T-helper 1 cell treated with Interleukin-12 subunit alpha and Interleukin-12 subunit beta and Interleukin-4 antibody, amounts not matched to agents 30 μg/mL and 1 μg/mL, for 36 hours (primary cell): Measurements from ENCODE around the gene CYP2A7.
"Not testable (repeated sequence)": the region's sequence is repeated elsewhere in the genome, so short reads cannot be mapped to it uniquely, and the experiment has no call there.

Experiments
- H3K27ac Mint-ChIP-seq: one replicate; pipeline ENCODE4 v1.8.0; 2021; ENCODE audit warnings: mild to moderate bottlenecking, mixed read lengths
- H3K27me3 Mint-ChIP-seq: one replicate; pipeline ENCODE4 v1.8.0; 2021; ENCODE audit warnings: low read depth, mixed read lengths
- H3K36me3 Mint-ChIP-seq: one replicate; pipeline ENCODE4 v1.8.0; 2021; ENCODE audit warnings: low read depth, mixed read lengths
- H3K4me1 Mint-ChIP-seq: one replicate; pipeline ENCODE4 v1.8.0; 2021; ENCODE audit warnings: low read depth, mixed read lengths
- H3K4me3 Mint-ChIP-seq: one replicate; pipeline ENCODE4 v1.8.0; 2021; ENCODE audit warnings: mild to moderate bottlenecking, moderate library complexity, mixed read lengths
- H3K9me3 Mint-ChIP-seq: one replicate; pipeline ENCODE4 v1.8.0; 2021; ENCODE audit warnings: mixed read lengths

CYP2A7 gene

DNA sequence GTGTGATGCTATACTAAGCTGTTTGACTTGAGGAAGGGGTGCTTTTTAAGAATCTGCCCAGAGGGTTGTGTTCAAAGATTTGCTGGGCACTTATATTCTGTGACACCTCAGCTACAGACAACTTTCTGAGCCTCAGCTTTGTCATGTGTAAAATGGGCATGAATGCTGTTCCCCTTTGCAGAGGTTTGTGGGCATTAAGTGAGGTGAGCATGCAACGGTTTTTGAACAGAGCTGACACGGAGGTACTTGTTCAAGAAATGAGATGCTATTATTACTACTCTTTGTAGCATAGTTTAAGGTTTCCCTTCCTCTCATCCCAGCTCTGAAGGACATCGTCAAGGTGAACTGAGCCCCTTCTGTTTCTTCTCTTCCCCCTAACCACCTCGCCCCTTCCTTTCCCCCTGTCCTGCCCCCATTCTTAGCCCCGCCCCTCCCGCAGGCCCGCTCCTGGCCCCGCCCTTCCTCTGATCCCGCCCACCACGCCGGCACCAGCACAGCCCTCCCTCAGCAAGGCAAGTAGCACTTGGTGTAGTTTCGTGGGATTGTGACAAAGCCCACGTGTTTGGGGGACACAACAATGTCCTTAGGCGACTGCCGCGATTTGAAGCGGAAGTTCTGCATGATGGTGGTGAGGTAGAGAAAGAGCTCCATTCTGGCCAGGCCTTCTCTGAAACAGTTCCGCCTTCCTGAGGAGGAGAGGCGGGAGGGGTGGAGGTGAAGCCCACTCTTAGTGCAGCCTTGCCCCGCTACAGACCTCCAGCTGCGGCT lies 26.1 kb upstream of the CYP2A7 start:
- H3K36me3 Mint-ChIP-seq: no peaks in the 10 kb centered on the region
- H3K27me3 Mint-ChIP-seq: peaks cover 15% of the 10 kb centered on the region
- no peaks in the 10 kb centered on the region for H3K4me1 Mint-ChIP-seq
- peak overlapping the region; percentile 4 for H3K4me3 Mint-ChIP-seq
- H3K9me3 Mint-ChIP-seq: no peaks in the 10 kb centered on the region
- no peak overlapping the region for H3K27ac Mint-ChIP-seq

DNA sequence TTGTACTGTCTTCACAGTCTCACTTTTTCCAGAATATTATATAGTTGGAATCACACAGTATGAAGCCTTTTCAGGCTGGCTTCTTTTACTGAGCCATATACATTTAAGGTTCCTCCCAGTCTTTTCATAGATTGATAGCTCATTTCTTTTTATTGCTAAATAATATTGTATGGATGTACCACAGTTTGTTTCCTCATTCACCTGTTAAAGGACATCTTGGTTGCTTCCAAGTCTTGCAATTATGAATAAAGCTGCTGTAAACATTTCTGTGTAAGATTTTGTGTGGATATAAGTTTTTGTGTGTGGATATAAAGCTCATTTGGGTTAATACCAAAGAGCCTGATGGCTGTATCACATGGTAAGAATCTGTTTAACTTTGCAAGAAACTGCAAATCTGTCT lies 24.5 kb upstream of the CYP2A7 start:
- peaks cover 15% of the 10 kb centered on the region for H3K27me3 Mint-ChIP-seq
- H3K4me1 Mint-ChIP-seq: no peaks in the 10 kb centered on the region
- no peak overlapping the region for H3K4me3 Mint-ChIP-seq
- H3K9me3 Mint-ChIP-seq: no peaks in the 10 kb centered on the region
- H3K36me3 Mint-ChIP-seq: no peaks in the 10 kb centered on the region
- no peak overlapping the region for H3K27ac Mint-ChIP-seq

DNA sequence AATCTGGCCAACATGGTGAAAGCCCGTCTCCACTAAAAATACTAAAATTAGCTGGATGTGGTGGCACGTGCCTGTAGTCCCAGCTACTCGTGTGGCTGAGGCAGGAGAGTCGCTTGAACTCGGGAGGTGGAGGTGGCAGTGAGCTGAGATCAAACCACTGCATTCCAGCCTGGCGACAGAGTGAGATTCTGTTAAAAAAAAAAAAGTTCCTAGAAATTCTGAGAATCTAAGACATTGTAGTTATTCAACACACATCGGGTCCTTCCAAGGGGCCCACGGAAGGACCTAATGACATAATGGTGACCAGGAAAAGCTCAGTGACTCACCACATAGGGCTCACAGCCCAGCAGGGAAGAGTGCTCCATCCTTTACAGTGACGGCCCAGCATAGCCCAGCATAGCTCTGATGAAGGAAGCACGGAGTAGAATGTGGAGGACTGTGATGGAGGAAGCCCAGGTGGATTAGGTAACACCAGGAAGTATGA lies 22.7 kb upstream of the CYP2A7 start:
- H3K27ac Mint-ChIP-seq, H3K9me3 Mint-ChIP-seq, H3K36me3 Mint-ChIP-seq, H3K4me3 Mint-ChIP-seq, H3K4me1 Mint-ChIP-seq: not testable (repeated sequence)
- H3K27me3 Mint-ChIP-seq: peaks cover 10% of the 10 kb centered on the region

DNA sequence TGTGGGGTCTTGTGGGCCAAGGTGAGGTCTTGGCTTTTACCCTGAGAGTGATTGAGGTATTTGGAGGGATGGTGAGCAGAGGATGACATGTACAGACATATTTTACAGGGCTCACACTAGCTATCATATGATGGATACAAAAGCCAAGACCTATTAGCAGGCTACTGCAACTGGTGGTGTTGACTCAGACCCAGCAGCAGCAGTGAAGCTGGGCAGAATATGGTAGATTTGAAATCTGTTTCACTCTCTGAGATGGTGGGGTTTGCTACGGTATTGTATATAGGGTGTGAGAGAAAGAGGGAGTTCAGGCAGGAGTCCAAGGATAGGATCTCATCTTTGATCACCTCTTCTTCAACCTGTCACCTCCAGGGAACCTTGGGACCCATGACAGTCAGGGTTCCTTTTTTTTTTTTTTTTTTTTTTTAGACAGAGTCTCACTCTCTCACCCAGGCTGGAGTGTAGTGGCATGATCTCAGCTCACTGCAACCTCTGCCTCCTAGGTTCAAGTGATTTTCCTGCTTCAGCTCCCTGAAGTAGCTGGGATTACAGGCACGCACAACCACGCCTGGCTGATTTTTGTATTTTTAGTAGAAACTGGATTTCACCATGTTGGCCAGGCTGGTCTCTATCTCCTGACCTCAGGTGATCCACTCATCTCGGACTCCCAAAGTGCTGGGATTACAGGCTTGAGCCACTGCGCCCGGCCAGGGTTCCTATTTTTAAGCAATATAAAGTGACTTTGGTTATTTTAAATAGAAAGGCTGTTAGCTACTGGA lies 20.1 kb upstream of the CYP2A7 start:
- H3K4me3 Mint-ChIP-seq, H3K36me3 Mint-ChIP-seq, H3K27me3 Mint-ChIP-seq, H3K4me1 Mint-ChIP-seq, H3K27ac Mint-ChIP-seq, H3K9me3 Mint-ChIP-seq: not testable (repeated sequence)

DNA sequence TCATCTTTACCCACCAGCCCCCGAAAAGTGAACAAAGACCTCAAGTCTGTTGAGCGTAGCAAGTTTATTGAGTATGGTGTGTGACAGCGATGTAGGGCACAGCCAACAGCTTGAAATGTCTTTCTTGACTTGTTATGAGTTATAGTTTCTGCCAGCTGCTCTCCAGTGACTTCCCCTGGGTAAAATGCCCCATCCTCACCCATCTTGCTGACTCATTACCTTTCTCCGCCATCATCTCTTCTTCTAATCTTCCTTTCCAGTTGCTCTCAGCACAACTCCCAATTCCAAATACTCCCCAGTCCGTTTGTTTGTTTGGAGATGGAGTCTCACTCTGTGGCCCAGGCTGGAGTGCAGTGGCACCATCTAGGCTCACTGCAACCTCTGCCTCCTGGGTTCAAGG lies 18.5 kb upstream of the CYP2A7 start:
- H3K4me1 Mint-ChIP-seq, H3K4me3 Mint-ChIP-seq, H3K9me3 Mint-ChIP-seq, H3K27me3 Mint-ChIP-seq, H3K27ac Mint-ChIP-seq, H3K36me3 Mint-ChIP-seq: not testable (repeated sequence)

DNA sequence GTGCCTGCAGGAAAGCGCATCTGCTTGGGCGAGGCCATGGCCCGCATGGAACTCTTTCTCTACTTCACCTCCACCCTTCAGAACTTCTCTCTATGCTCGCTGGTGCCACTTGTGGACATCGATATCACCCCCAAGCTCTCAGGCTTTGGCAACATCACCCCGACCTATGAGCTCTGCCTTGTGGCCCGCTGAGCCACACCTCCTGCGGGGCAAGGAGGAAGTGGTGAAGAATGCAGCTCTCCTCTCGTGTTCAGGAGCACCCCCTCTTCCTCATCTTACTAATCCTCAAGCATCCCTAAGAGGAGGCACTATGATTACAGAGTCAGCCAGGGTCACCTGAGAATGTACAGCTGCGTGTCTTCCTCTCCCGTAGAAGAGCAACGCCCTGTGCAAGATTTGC lies 17.9 kb upstream of the CYP2A7 start:
- H3K9me3 Mint-ChIP-seq, H3K27ac Mint-ChIP-seq, H3K4me1 Mint-ChIP-seq, H3K36me3 Mint-ChIP-seq, H3K4me3 Mint-ChIP-seq, H3K27me3 Mint-ChIP-seq: not testable (repeated sequence)

DNA sequence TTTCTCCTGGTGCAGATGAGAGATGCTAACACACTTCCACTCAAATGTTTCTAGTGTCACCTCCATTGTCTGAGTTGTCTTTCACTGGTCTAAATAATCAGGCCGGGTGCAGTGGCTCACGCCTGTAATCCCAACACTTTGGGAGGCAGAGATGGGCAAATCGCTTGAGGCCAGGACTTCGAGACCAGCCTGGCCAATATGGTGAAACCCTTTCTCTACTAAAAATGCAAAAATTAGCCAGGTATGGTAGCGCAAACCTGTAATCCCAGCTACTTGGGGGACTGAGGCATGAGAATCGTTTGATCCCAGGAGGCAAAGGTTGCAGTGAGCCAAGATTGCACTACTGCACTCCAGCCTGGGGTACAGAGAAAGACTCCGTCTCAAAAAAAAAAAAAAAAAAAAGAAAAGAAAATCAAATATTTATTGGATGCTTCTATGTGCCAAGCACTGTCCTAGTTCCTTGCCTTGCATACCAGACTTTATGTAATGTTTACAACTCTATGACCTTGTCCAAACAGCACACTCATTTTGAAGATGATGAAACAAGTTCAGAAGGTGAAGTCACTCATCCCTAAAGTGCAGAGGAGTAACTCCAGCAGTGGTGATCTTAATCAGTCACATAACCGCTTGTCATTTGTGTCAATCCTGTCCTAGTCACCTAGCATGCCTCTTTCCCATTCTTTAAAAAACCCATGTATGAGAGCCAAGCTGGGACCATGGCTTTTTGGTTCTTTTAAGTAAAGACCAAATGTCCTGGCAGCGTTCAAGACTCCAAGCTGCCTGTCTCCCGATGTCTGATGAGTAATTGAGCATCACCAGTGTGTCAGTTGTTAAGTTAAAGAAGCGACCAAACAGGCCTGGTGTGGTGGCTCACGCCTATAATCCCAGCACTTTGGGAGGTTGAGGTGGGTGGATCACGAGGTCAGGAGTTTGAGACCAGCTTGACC lies 15.1 kb upstream of the CYP2A7 start:
- not testable (repeated sequence) for H3K27me3 Mint-ChIP-seq, H3K9me3 Mint-ChIP-seq, H3K4me1 Mint-ChIP-seq, H3K36me3 Mint-ChIP-seq, H3K4me3 Mint-ChIP-seq, H3K27ac Mint-ChIP-seq

DNA sequence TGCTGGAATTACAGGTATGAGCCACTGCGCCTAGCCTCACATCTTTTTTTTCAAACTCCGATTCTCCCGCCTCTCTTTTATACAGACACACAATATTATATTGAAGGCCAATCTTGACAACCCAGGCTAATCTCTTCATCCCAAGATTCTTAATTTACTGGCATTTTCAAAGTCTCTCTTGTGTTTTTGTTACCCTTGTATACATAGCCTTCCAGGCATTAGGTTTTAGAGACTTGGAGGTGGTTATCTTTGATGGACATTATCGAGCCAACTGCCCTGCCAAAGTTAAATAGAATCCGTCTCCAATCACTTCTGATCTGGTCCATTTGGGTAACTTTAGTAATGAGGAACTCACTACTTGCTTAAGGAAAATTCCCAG lies 14.4 kb upstream of the CYP2A7 start:
- Mint-ChIP-seq H3K27ac (no peak overlapping the region), H3K27me3 (peaks cover 14% of the 10 kb centered on the region), H3K9me3 (no peaks in the 10 kb centered on the region), H3K4me1 (peaks cover 8% of the 10 kb centered on the region), H3K36me3 (no peaks in the 10 kb centered on the region), H3K4me3 (no peak overlapping the region)

DNA sequence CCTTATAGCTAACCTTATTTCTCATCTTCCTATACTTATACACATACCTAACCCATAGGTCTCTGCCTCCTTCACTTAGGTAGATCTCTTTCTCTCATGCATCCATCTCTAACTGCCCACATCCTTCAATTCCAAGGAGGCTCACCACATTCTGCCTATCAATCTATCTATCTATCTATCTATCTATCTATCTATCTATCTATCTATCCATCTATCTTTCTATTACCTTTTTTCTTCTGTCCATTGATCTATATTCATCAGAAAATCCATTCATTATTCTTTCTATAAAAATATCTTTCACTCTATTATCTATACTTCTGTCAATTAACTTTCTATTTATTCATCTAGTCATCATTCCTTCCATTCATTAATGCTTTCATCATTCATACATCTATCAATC lies 11.1 kb upstream of the CYP2A7 start:
- H3K4me1 Mint-ChIP-seq: no peaks in the 10 kb centered on the region
- H3K9me3 Mint-ChIP-seq: no peaks in the 10 kb centered on the region
- no peak overlapping the region for H3K4me3 Mint-ChIP-seq
- peaks cover 39% of the 10 kb centered on the region for H3K27me3 Mint-ChIP-seq
- no peaks in the 10 kb centered on the region for H3K36me3 Mint-ChIP-seq
- H3K27ac Mint-ChIP-seq: no peak overlapping the region

DNA sequence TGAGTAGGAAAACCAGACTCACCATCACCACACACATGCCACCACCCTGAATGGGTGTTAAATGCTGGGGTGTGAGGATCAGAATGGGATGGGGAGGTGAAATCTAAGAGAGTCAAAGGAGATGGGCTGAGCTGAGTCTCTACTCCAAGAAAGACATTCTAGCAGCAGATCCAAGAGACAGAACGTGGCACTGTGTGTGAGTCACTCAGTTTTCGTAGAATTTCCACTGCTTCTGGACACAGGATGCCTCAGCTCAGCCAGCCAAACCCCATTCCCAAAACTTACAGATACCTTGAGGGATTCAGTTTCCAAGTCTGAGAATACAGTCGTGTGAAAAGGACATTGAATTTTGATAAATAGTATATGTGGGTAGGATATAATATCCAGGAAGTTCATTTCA lies 7.3 kb upstream of the CYP2A7 start:
- Mint-ChIP-seq H3K27me3 (peaks cover 44% of the 10 kb centered on the region), H3K4me1 (no peaks in the 10 kb centered on the region), H3K9me3 (no peaks in the 10 kb centered on the region), H3K4me3 (no peak overlapping the region), H3K36me3 (peaks cover 3% of the 10 kb centered on the region), H3K27ac (no peak overlapping the region)

DNA sequence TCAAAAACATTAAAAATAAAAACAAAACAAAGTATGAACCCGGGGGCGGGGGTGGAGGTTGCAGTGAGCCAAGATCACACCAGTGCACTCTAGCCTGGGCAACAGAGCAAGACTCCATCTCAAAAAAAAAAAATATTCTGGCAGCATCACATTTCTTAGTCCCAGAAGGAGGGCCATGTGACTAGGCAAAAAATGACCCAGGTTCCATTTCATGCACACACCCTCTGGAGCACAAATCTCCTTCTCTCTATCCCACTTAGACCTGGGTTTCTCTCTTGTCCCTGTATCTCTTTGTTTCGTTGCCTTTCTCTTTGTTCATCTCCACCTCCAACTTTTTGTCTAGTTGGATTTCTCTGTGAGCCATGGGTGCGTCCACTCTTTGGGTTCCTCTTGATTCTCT lies 6.2 kb upstream of the CYP2A7 start:
- peaks cover 3% of the 10 kb centered on the region for H3K36me3 Mint-ChIP-seq
- peaks cover 45% of the 10 kb centered on the region for H3K27me3 Mint-ChIP-seq
- no peak overlapping the region for H3K27ac Mint-ChIP-seq
- no peaks in the 10 kb centered on the region for H3K9me3 Mint-ChIP-seq
- no peaks in the 10 kb centered on the region for H3K4me1 Mint-ChIP-seq
- no peak overlapping the region for H3K4me3 Mint-ChIP-seq

DNA sequence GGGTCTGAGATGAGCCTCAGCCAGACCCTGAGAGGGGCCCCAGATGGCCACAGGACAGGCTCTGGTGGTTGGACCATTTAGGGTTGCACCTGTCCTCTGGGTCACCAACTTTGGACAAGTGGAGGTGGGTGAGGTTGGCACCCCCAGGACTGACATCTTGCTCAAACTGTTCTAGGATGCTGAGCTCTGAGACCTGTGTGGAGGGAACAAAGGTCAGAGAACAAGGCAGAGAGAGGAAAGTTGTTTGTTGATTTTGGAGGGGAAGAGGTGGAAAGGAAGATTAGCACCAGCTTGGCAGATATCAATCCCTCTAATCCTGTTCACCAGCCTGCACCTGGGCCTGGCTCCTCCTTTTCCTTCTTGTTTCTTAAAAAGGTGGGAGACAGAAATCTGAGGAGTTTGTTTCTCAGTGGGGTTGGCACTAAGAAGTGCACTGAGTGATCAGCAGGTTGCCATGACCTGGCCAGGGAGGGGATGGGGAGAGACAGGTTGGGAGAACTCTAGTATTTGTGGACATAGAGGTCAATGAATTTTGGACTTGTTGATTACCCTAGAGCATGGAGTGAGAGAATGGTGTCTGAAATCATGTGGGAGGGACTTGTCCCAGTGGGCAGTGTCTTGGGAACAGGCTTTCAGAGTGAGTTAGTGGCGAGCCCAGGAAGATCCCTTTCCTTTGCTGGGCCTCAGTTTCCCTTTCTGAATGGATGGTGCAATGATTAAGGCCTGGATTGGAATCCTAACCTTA lies 2.3 kb upstream of the CYP2A7 start:
- H3K27me3 Mint-ChIP-seq: peaks cover 55% of the 10 kb centered on the region
- H3K9me3 Mint-ChIP-seq, H3K36me3 Mint-ChIP-seq, H3K4me1 Mint-ChIP-seq, H3K4me3 Mint-ChIP-seq, H3K27ac Mint-ChIP-seq: not testable (repeated sequence)

DNA sequence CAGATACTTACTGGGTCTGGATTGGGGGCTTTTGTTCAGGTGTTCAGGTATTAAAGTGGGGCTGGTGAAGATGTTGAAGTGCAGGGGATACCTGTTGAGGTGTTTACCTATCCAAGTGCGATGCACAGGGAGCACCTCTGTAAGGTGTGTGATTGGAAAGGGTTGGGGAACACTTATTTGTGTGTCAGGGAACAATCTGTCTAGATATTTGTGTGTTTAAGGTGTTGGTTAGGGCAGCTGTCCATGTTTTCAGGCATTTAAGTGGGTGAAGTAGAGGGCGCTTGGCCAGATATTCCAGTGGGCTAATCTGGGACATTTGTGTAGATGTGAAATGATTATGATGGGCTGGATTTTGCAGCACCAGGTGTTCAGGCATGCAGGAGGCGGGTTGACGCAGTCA lies 2.7 kb downstream of the CYP2A7 start:
- Mint-ChIP-seq H3K27me3 (peaks cover 65% of the 10 kb centered on the region), H3K4me1 (peaks cover 15% of the 10 kb centered on the region)
- not testable (repeated sequence) for H3K36me3 Mint-ChIP-seq, H3K4me3 Mint-ChIP-seq, H3K27ac Mint-ChIP-seq, H3K9me3 Mint-ChIP-seq

DNA sequence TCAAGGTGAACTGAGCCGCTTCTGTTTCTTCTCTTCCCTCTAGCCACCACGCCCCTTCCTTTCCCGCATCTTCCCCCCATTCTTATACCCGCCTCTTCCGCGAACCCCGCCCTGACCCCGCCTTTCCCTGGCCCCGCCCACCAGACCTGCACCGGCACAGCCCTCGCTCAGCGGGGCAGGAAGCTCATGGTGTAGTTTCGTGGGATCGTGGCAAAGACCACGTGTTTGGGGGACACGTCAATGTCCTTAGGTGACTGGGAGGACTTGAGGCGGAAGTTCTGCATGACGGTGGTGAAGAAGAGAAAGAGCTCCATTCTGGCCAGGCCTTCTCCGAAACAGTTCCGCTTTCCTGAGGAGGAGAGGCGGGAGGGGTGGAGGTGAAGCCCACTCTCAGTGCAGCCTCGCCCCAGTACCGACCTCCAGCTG lies 6.5 kb downstream of the CYP2A7 start:
- Mint-ChIP-seq H3K27me3 (peaks cover 66% of the 10 kb centered on the region), H3K4me1 (peaks cover 11% of the 10 kb centered on the region), H3K4me3 (peak overlapping the region; percentile 48), H3K27ac (peak overlapping the region; percentile 65)
- not testable (repeated sequence) for H3K9me3 Mint-ChIP-seq, H3K36me3 Mint-ChIP-seq
